A549 (cell line): Measurements from ENCODE around the gene MT1B.

Source experiments
- CTCF ChIP-seq: fragments of >200 bp; sonication (Bioruptor Twin); formaldehyde crosslinking; IDR thresholded peaks from 3 replicates; pipeline ENCODE4 v1.5.1; 2016
- JUN ChIP-seq, 2 experiments: fragments of >200 bp; sonication (Bioruptor Twin); formaldehyde crosslinking; IDR thresholded peaks; 2 replicates in 1 of 2; 3 replicates in 1 of 2; pipeline ENCODE4 v1.6.1; 2016 to 2017
- KDM1A ChIP-seq: fragments of 200-600 bp; sonication (generic); IDR thresholded peaks from 2 replicates; pipeline ENCODE4 v1.6.1; 2016; ENCODE audit warnings: low read depth, mild to moderate bottlenecking
- MAZ ChIP-seq: fragments of 150-350 bp; IDR thresholded peaks from 2 replicates; pipeline ENCODE4 v1.6.1; 2014; ENCODE audit warnings: antibody characterized with exemption, low read depth, low read length, borderline replicate concordance
- POLR2A ChIP-seq: IDR thresholded peaks from 2 replicates; pipeline ENCODE4 v1.6.1; 2012; ENCODE audit warnings: mild to moderate bottlenecking, low read length
- RNF2 ChIP-seq: fragments of 200-600 bp; sonication (generic); IDR thresholded peaks from 2 replicates; pipeline ENCODE4 v1.6.1; 2016; ENCODE audit warnings: low read depth, mild to moderate bottlenecking, antibody characterized with exemption, moderate library complexity, borderline replicate concordance

DNA sequence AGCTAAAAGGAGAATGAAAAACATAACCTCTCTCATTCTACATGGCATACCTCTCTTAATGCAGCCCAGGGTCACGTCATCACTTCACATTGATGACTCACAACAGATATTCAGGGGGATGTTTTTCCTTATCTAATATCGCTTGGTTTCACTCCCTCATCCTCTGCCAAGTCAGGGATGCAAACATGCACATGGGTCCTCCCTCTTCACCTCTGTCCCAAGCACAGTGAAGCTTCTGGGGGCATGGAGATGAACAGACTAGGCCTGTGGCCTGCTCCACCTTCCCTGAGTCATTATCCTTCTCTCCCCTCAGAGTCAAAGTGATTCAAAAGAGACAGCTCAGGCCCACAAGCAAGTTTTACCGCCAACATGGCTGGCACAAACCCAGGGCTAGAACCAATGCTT is 45.6 kb upstream of the MT1B start:
- TF ChIP-seq CTCF (no peak), JUN (IDR thresholded peaks at IDR 0.05) (0 out of 5 replicates have a peak, but pooled peaks of 1 of the 2 experiments have one; percentile 1), MAZ (no peak), POLR2A (no peak), KDM1A (no peak), RNF2 (no peak)
